Astrocyte (in vitro differentiated cells and primary cell): ENCODE measurements around the gene PFDN5. TPM values are rescaled to one million over a fixed set of nuclear protein-coding genes. Genes with fewer than 3 reads are reported as not detected.
A peak's percentile ranks its signal among the peaks of the same experiment; 100 is the strongest.

ENCODE experiments used
- DNase-seq: peaks from one replicate; pipeline ENCODE4 v3.0.0-alpha.2; 2010; ENCODE audit warnings: low read depth
- FAIRE-seq: peaks from 2 replicates; lab custom pipeline; 2011; peaks lifted over from hg19 to GRCh38; lab: Jason Lieb, UNC
- H2AFZ ChIP-seq: 2 replicates; pipeline ENCODE4 v1.6.0; 2012; ENCODE audit warnings: low read depth, low read length, inconsistent platforms
- H3K27ac ChIP-seq: 2 replicates; pipeline ENCODE4 v1.5.1; 2011; ENCODE audit warnings: low read depth, low read length, inconsistent platforms
- H3K27me3 ChIP-seq: 2 replicates; pipeline ENCODE4 v1.6.0; 2011; ENCODE audit warnings: low read length, inconsistent platforms; ENCODE audit not compliant: insufficient read depth
- H3K36me3 ChIP-seq: 2 replicates; pipeline ENCODE4 v1.5.1; 2011; ENCODE audit warnings: low read length, inconsistent platforms; ENCODE audit not compliant: insufficient read depth
- H3K4me1 ChIP-seq: 2 replicates; pipeline ENCODE4 v1.5.1; 2011; ENCODE audit warnings: low read length, inconsistent platforms; ENCODE audit not compliant: insufficient read depth
- H3K4me2 ChIP-seq: 2 replicates; pipeline ENCODE4 v1.6.0; 2012; ENCODE audit warnings: low read length, inconsistent platforms
- H3K4me3 ChIP-seq: 2 replicates; pipeline ENCODE4 v1.5.1; 2011; ENCODE audit warnings: low read depth, mild to moderate bottlenecking, low read length, inconsistent platforms; ENCODE audit not compliant: insufficient read depth
- H3K79me2 ChIP-seq: 2 replicates; pipeline ENCODE4 v1.6.0; 2012; ENCODE audit warnings: mild to moderate bottlenecking, low read length, inconsistent platforms; ENCODE audit not compliant: insufficient read depth
- H3K9ac ChIP-seq: 2 replicates; pipeline ENCODE4 v1.6.0; 2012; ENCODE audit warnings: mild to moderate bottlenecking, low read length, inconsistent platforms
- H3K9me3 ChIP-seq: 2 replicates; pipeline ENCODE4 v1.5.1; 2012; ENCODE audit warnings: low read depth, mild to moderate bottlenecking, low read length, inconsistent platforms; ENCODE audit not compliant: insufficient read depth
- H4K20me1 ChIP-seq: 2 replicates; pipeline ENCODE4 v1.6.0; 2012; ENCODE audit warnings: low read length, inconsistent platforms; ENCODE audit not compliant: insufficient read depth
- H3K27ac Mint-ChIP-seq: one replicate; pipeline ENCODE4 v1.8.0; 2021; ENCODE audit warnings: mild to moderate bottlenecking, mixed read lengths; ENCODE audit not compliant: unreplicated experiment
- H3K27me3 Mint-ChIP-seq: one replicate; pipeline ENCODE4 v1.8.0; 2021; ENCODE audit warnings: low read depth, mixed read lengths; ENCODE audit not compliant: unreplicated experiment
- H3K36me3 Mint-ChIP-seq: one replicate; pipeline ENCODE4 v1.8.0; 2021; ENCODE audit warnings: low read depth, mixed read lengths; ENCODE audit not compliant: unreplicated experiment
- H3K4me1 Mint-ChIP-seq: one replicate; pipeline ENCODE4 v1.8.0; 2021; ENCODE audit warnings: low read depth, mixed read lengths; ENCODE audit not compliant: unreplicated experiment
- H3K4me3 Mint-ChIP-seq: one replicate; pipeline ENCODE4 v1.8.0; 2021; ENCODE audit warnings: mild to moderate bottlenecking, moderate library complexity, mixed read lengths; ENCODE audit not compliant: unreplicated experiment
- H3K9me3 Mint-ChIP-seq: one replicate; pipeline ENCODE4 v1.8.0; 2021; ENCODE audit warnings: mild to moderate bottlenecking, mixed read lengths; ENCODE audit not compliant: unreplicated experiment
- EZH2 ChIP-seq: IDR thresholded peaks from 2 replicates; pipeline ENCODE4 v1.6.1; 2012; ENCODE audit warnings: mild to moderate bottlenecking, low read length, inconsistent platforms; ENCODE audit not compliant: insufficient read depth
- total RNA-seq: library from RNA; stranded (reverse); gene quantifications from 2 replicates; pipeline ENCODE4 v1.2.1, GENCODE V29; 2021
- TF ChIP-seq, protein P1 (sequence below): IDR thresholded peaks from 2 replicates; pipeline ENCODE4 v1.5.1; 2011; ENCODE audit warnings: low read depth, mild to moderate bottlenecking, inconsistent platforms, low read length, moderate library complexity; ENCODE audit not compliant: insufficient read depth

Gene PFDN5
- total RNA-seq, 1 donor from 2014 or later: 281 TPM

- H3K27me3 Mint-ChIP-seq: peaks cover 54% of the 10 kb centered on the region
- no peak overlapping the region for H3K27ac Mint-ChIP-seq
Measured at GRCh38 chr12:53340398-53340797, 45.1 kb downstream of the PFDN5 start.

GRCh38 chr12:53343449-53343848 is 48.1 kb downstream of the PFDN5 start:
- no peaks in the 10 kb centered on the region for H3K36me3 Mint-ChIP-seq
- H3K9me3 Mint-ChIP-seq: peaks cover 6% of the 10 kb centered on the region
- no peaks in the 10 kb centered on the region for H4K20me1 ChIP-seq
- DNase-seq: no peak
- peaks cover 9% of the 10 kb centered on the region for H3K4me1 Mint-ChIP-seq
- no peak overlapping the region for H3K4me3 ChIP-seq
- TF ChIP-seq EZH2: no peak
- TF ChIP-seq, protein P1, sequence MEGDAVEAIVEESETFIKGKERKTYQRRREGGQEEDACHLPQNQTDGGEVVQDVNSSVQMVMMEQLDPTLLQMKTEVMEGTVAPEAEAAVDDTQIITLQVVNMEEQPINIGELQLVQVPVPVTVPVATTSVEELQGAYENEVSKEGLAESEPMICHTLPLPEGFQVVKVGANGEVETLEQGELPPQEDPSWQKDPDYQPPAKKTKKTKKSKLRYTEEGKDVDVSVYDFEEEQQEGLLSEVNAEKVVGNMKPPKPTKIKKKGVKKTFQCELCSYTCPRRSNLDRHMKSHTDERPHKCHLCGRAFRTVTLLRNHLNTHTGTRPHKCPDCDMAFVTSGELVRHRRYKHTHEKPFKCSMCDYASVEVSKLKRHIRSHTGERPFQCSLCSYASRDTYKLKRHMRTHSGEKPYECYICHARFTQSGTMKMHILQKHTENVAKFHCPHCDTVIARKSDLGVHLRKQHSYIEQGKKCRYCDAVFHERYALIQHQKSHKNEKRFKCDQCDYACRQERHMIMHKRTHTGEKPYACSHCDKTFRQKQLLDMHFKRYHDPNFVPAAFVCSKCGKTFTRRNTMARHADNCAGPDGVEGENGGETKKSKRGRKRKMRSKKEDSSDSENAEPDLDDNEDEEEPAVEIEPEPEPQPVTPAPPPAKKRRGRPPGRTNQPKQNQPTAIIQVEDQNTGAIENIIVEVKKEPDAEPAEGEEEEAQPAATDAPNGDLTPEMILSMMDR: no peak
- H3K27ac Mint-ChIP-seq: no peak overlapping the region
- H3K9ac ChIP-seq: no peak overlapping the region
- no peak overlapping the region for H3K4me2 ChIP-seq
- no peaks in the 10 kb centered on the region for H3K36me3 ChIP-seq
- H3K27me3 Mint-ChIP-seq: peaks cover 28% of the 10 kb centered on the region
- no peak overlapping the region for H2AFZ ChIP-seq
- FAIRE-seq: no peak
- no peaks in the 10 kb centered on the region for H3K79me2 ChIP-seq
- H3K4me3 Mint-ChIP-seq: no peak overlapping the region
- no peaks in the 10 kb centered on the region for H3K9me3 ChIP-seq
- no peak overlapping the region for H3K27ac ChIP-seq
- H3K4me1 ChIP-seq: peaks cover 15% of the 10 kb centered on the region
- peaks cover 12% of the 10 kb centered on the region for H3K27me3 ChIP-seq

More at GRCh38 chr12:53340398-53340797, 45.1 kb downstream of the PFDN5 start:
- FAIRE-seq (no peak), DNase-seq (no peak)
- Mint-ChIP-seq H3K9me3 (peaks cover 6% of the 10 kb centered on the region), H3K36me3 (no peaks in the 10 kb centered on the region), H3K4me1 (peaks cover 12% of the 10 kb centered on the region), H3K4me3 (no peak overlapping the region)
- H3K27ac ChIP-seq: no peak overlapping the region
- H3K9ac ChIP-seq: no peak overlapping the region
- H3K79me2 ChIP-seq: no peaks in the 10 kb centered on the region
- peaks cover 8% of the 10 kb centered on the region for H3K4me1 ChIP-seq
- no peaks in the 10 kb centered on the region for H3K36me3 ChIP-seq
- H3K27me3 ChIP-seq: peaks cover 34% of the 10 kb centered on the region
- H2AFZ ChIP-seq: no peak overlapping the region
- H3K4me2 ChIP-seq: no peak overlapping the region
- H4K20me1 ChIP-seq: no peaks in the 10 kb centered on the region
- no peaks in the 10 kb centered on the region for H3K9me3 ChIP-seq
- no peak overlapping the region for H3K4me3 ChIP-seq
- no peak for TF ChIP-seq EZH2
- TF ChIP-seq, protein P1: no peak

DNA sequence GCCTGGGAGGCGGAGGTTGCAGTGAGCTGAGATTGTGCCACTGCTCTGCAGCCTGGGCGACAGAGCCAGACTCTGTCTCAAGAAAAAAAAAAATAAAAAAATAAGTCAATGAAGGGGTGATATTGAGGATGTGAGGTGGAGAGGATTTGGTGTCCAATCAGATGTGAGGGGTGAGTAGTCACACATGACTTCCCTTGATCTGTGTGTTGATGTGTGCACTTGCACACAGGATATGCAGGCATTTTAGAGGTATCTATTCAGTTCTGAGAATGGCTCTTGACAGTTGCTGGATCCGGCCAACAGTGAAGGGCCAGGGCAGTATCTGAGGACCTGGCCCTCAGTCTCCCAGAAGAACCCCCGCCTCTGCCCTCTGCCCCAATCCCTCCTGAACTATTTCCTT is 48.6 kb downstream of the PFDN5 start:
- Mint-ChIP-seq H3K27ac (peak overlapping the region; percentile 84), H3K36me3 (no peaks in the 10 kb centered on the region), H3K9me3 (peaks cover 6% of the 10 kb centered on the region), H3K27me3 (peaks cover 27% of the 10 kb centered on the region), H3K4me1 (peaks cover 9% of the 10 kb centered on the region), H3K4me3 (peak overlapping the region; percentile 67)
- Histone ChIP-seq H3K27me3 (peaks cover 7% of the 10 kb centered on the region), H4K20me1 (no peaks in the 10 kb centered on the region), H3K4me1 (peaks cover 15% of the 10 kb centered on the region), H3K4me2 (peak overlapping the region; percentile 91), H2AFZ (no peak overlapping the region), H3K27ac (no peak overlapping the region), H3K36me3 (no peaks in the 10 kb centered on the region), H3K9ac (no peak overlapping the region), H3K4me3 (no peak overlapping the region), H3K79me2 (no peaks in the 10 kb centered on the region), H3K9me3 (no peaks in the 10 kb centered on the region)
- TF ChIP-seq, protein P1: no peak
- TF ChIP-seq EZH2: no peak
- FAIRE-seq (no peak), DNase-seq (no peak)
